GM12878 (cell line): Measurements from ENCODE around the gene VCPKMT. TPM values are rescaled to one million over a fixed set of nuclear protein-coding genes. Genes with fewer than 3 reads are reported as not detected.

Source experiments
- ASH2L ChIP-seq: fragments of 300-600, 200-600 bp; sonication (generic); IDR thresholded peaks from 2 replicates; pipeline ENCODE4 v1.6.1; 2017; ENCODE audit warnings: low read depth, mild to moderate bottlenecking, borderline replicate concordance
- CEBPB ChIP-seq, 2 experiments: fragments of 150-350 bp in 1 of 2; IDR thresholded peaks; 2 replicates each; pipeline ENCODE4 v1.6.1; 2012 to 2014; ENCODE audit warnings: low read depth in 2 of 2, low read length in 2 of 2, borderline replicate concordance in 1 of 2, inconsistent platforms in 1 of 2
- DPF2 ChIP-seq: fragments of 450-650 bp; IDR thresholded peaks from 2 replicates; pipeline ENCODE4 v1.6.1; 2017; ENCODE audit warnings: mild to moderate bottlenecking
- GATAD2B ChIP-seq: fragments of 450-650 bp; conservative IDR thresholded peaks from 2 replicates; pipeline ENCODE4 v1.6.1; 2017; ENCODE audit warnings: low read depth, mild to moderate bottlenecking, moderate library complexity
- MYB ChIP-seq: fragments of 150-350 bp; IDR thresholded peaks from 2 replicates; pipeline ENCODE4 v1.6.1; 2014; ENCODE audit warnings: mild to moderate bottlenecking, low read depth, low read length, borderline replicate concordance
- NFYB ChIP-seq: IDR thresholded peaks from 2 replicates; pipeline ENCODE4 v1.6.1; 2011; ENCODE audit warnings: low read depth, mild to moderate bottlenecking, low read length, improper control_type of control experiment, moderate library complexity; ENCODE audit not compliant: insufficient read depth
- SREBF2 ChIP-seq: IDR thresholded peaks from 2 replicates; pipeline ENCODE4 v1.6.1; 2012; ENCODE audit warnings: mild to moderate bottlenecking, low read length
- TARDBP ChIP-seq: IDR thresholded peaks from 2 replicates; pipeline ENCODE4 v1.6.1; 2016; ENCODE audit warnings: borderline replicate concordance
- ZNF24 ChIP-seq: fragments of 450-650 bp; IDR thresholded peaks from 2 replicates; pipeline ENCODE4 v1.6.1; 2017; ENCODE audit warnings: antibody characterized with exemption, mild to moderate bottlenecking
- ZZZ3 ChIP-seq: IDR thresholded peaks from 2 replicates; pipeline ENCODE4 v1.6.1; 2011; ENCODE audit warnings: low read depth; ENCODE audit not compliant: control insufficient read depth, insufficient read length
- polyA plus RNA-seq, 11 experiments: library from polyadenylated mRNA; depleted of rRNA in 4 of 11; unstranded in 6 of 11; stranded (reverse) in 5 of 11; fragments of >200 nt; fragmentation: Nextera tagmentation in 4 of 11; fragmentation: Illumina TruSeq in 1 of 11; extraction: Ambion mirVana in 4 of 11; extraction: Trizol in 1 of 11; gene quantifications; 1 replicate in 1 of 11; 2 replicates in 10 of 11; pipeline versions ENCODE4 v1.2.1 to v1.2.3, GENCODE V29; 2011 to 2016; ENCODE audit warnings: inconsistent platforms in 2 of 11, missing spikeins in 2 of 11, low read depth in 1 of 11
- total RNA-seq, 4 experiments: library from RNA; depleted of rRNA in 3 of 4; stranded (reverse); fragments of >200 nt in 3 of 4; fragmentation: Illumina TruSeq in 1 of 4; extraction: Trizol in 1 of 4; gene quantifications; 2 replicates each; pipeline versions ENCODE4 v1.2.1 to v1.2.3, GENCODE V29; 2013 to 2021
- TF ChIP-seq, protein P1 (sequence below): IDR thresholded peaks from 2 replicates; pipeline ENCODE4 v1.6.1; 2011; ENCODE audit warnings: low read depth, mild to moderate bottlenecking, low read length, moderate library complexity, borderline replicate concordance; ENCODE audit errors: extremely low read depth
- TF ChIP-seq, protein P2 (sequence below): fragments of 450-650 bp; IDR thresholded peaks from 2 replicates; pipeline ENCODE4 v1.6.1; 2017; ENCODE audit warnings: mild to moderate bottlenecking, low read depth, inconsistent platforms; ENCODE audit not compliant: poor library complexity, severe bottlenecking
- TF ChIP-seq, protein P3 (sequence below): IDR thresholded peaks from 2 replicates; pipeline ENCODE4 v1.6.1; 2012; ENCODE audit warnings: improper control_type of control experiment, low read depth, low read length; ENCODE audit not compliant: insufficient replicate concordance
- TF ChIP-seq, protein P4 (sequence below): fragments of 450-650 bp; IDR thresholded peaks from 2 replicates; pipeline ENCODE4 v1.6.1; 2017; ENCODE audit warnings: antibody characterized with exemption, mild to moderate bottlenecking, moderate library complexity
- TF ChIP-seq, protein P5 (sequence below): fragments of 450-650 bp; formaldehyde crosslinking; IDR thresholded peaks from 2 replicates; pipeline ENCODE4 v1.4.0; 2020; ENCODE audit warnings: mild to moderate bottlenecking, moderate library complexity

The VCPKMT gene
- total and polyA plus RNA-seq, 10 of the 15 experiments (the other 5 are each of a cell fraction or from before 2014, with no cell fraction given): 8.5 to 18.4 (median 12.8) TPM

DNA sequence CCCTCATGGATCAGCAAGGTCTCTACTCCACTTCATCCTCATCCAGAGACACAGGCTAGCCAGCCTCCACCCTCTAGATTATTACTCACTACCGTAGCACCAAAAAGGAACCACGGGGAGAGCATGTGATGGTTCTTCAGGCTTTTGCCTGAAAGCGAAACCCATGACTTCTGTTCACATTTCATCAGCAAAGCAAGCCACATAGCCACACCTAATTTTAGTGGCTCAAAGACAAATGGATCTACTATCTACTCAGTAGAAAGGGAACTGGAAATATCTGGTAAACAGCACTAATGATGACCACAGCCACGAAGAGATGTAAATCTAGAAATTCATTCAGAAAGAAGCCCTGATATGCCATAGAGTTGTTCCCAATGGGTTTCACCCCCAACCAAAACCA lies 51.4 kb downstream of the VCPKMT start (continued):
- TF ChIP-seq TARDBP (no peak), CEBPB (IDR thresholded peaks at IDR 0.05; ENCODE audit: borderline replicate concordance in 1 of 2, low read depth in 2 of 2, low read length in 2 of 2) (peak in 1 of 2 experiments; percentile 88; a peak in 1 of 4 replicates), NFYB (no peak), ZZZ3 (no peak), DPF2 (peak; percentile 91), ASH2L (0 out of 2 replicates have a peak, but pooled peaks have one; percentile 17), ZNF24 (peak; percentile 60), GATAD2B (peak; percentile 51; the same call in 1 of the 2 replicates), MYB (no peak), SREBF2 (no peak)
- TF ChIP-seq, protein P1, sequence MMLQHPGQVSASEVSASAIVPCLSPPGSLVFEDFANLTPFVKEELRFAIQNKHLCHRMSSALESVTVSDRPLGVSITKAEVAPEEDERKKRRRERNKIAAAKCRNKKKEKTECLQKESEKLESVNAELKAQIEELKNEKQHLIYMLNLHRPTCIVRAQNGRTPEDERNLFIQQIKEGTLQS: no peak; the same call in 1 of the 2 replicates
- TF ChIP-seq, protein P2, sequence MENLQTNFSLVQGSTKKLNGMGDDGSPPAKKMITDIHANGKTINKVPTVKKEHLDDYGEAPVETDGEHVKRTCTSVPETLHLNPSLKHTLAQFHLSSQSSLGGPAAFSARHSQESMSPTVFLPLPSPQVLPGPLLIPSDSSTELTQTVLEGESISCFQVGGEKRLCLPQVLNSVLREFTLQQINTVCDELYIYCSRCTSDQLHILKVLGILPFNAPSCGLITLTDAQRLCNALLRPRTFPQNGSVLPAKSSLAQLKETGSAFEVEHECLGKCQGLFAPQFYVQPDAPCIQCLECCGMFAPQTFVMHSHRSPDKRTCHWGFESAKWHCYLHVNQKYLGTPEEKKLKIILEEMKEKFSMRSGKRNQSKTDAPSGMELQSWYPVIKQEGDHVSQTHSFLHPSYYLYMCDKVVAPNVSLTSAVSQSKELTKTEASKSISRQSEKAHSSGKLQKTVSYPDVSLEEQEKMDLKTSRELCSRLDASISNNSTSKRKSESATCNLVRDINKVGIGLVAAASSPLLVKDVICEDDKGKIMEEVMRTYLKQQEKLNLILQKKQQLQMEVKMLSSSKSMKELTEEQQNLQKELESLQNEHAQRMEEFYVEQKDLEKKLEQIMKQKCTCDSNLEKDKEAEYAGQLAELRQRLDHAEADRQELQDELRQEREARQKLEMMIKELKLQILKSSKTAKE: peak; percentile 98
- TF ChIP-seq, protein P3, sequence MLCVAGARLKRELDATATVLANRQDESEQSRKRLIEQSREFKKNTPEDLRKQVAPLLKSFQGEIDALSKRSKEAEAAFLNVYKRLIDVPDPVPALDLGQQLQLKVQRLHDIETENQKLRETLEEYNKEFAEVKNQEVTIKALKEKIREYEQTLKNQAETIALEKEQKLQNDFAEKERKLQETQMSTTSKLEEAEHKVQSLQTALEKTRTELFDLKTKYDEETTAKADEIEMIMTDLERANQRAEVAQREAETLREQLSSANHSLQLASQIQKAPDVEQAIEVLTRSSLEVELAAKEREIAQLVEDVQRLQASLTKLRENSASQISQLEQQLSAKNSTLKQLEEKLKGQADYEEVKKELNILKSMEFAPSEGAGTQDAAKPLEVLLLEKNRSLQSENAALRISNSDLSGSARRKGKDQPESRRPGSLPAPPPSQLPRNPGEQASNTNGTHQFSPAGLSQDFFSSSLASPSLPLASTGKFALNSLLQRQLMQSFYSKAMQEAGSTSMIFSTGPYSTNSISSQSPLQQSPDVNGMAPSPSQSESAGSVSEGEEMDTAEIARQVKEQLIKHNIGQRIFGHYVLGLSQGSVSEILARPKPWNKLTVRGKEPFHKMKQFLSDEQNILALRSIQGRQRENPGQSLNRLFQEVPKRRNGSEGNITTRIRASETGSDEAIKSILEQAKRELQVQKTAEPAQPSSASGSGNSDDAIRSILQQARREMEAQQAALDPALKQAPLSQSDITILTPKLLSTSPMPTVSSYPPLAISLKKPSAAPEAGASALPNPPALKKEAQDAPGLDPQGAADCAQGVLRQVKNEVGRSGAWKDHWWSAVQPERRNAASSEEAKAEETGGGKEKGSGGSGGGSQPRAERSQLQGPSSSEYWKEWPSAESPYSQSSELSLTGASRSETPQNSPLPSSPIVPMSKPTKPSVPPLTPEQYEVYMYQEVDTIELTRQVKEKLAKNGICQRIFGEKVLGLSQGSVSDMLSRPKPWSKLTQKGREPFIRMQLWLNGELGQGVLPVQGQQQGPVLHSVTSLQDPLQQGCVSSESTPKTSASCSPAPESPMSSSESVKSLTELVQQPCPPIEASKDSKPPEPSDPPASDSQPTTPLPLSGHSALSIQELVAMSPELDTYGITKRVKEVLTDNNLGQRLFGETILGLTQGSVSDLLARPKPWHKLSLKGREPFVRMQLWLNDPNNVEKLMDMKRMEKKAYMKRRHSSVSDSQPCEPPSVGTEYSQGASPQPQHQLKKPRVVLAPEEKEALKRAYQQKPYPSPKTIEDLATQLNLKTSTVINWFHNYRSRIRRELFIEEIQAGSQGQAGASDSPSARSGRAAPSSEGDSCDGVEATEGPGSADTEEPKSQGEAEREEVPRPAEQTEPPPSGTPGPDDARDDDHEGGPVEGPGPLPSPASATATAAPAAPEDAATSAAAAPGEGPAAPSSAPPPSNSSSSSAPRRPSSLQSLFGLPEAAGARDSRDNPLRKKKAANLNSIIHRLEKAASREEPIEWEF: no peak
- TF ChIP-seq, protein P4, sequence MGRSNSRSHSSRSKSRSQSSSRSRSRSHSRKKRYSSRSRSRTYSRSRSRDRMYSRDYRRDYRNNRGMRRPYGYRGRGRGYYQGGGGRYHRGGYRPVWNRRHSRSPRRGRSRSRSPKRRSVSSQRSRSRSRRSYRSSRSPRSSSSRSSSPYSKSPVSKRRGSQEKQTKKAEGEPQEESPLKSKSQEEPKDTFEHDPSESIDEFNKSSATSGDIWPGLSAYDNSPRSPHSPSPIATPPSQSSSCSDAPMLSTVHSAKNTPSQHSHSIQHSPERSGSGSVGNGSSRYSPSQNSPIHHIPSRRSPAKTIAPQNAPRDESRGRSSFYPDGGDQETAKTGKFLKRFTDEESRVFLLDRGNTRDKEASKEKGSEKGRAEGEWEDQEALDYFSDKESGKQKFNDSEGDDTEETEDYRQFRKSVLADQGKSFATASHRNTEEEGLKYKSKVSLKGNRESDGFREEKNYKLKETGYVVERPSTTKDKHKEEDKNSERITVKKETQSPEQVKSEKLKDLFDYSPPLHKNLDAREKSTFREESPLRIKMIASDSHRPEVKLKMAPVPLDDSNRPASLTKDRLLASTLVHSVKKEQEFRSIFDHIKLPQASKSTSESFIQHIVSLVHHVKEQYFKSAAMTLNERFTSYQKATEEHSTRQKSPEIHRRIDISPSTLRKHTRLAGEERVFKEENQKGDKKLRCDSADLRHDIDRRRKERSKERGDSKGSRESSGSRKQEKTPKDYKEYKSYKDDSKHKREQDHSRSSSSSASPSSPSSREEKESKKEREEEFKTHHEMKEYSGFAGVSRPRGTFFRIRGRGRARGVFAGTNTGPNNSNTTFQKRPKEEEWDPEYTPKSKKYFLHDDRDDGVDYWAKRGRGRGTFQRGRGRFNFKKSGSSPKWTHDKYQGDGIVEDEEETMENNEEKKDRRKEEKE: no peak
- TF ChIP-seq, protein P5, sequence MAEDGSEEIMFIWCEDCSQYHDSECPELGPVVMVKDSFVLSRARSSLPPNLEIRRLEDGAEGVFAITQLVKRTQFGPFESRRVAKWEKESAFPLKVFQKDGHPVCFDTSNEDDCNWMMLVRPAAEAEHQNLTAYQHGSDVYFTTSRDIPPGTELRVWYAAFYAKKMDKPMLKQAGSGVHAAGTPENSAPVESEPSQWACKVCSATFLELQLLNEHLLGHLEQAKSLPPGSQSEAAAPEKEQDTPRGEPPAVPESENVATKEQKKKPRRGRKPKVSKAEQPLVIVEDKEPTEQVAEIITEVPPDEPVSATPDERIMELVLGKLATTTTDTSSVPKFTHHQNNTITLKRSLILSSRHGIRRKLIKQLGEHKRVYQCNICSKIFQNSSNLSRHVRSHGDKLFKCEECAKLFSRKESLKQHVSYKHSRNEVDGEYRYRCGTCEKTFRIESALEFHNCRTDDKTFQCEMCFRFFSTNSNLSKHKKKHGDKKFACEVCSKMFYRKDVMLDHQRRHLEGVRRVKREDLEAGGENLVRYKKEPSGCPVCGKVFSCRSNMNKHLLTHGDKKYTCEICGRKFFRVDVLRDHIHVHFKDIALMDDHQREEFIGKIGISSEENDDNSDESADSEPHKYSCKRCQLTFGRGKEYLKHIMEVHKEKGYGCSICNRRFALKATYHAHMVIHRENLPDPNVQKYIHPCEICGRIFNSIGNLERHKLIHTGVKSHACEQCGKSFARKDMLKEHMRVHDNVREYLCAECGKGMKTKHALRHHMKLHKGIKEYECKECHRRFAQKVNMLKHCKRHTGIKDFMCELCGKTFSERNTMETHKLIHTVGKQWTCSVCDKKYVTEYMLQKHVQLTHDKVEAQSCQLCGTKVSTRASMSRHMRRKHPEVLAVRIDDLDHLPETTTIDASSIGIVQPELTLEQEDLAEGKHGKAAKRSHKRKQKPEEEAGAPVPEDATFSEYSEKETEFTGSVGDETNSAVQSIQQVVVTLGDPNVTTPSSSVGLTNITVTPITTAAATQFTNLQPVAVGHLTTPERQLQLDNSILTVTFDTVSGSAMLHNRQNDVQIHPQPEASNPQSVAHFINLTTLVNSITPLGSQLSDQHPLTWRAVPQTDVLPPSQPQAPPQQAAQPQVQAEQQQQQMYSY (CRISPR knock-in tag): no peak
